Fibroblast of lung (primary cell): ENCODE measurements around the gene PIK3C3.

Experiments
- CTCF ChIP-seq, 2 donors: IDR thresholded peaks in 1 of 2; conservative IDR thresholded peaks in 1 of 2; 1 replicate in 1 of 2; 2 replicates in 1 of 2; pipeline ENCODE4 v1.5.1; 2011 to 2012; ENCODE audit warnings: low read length in 2 of 2, control low read depth in 1 of 2, inconsistent platforms in 1 of 2, low read depth in 1 of 2, mild to moderate bottlenecking in 1 of 2
- EZH2 ChIP-seq: IDR thresholded peaks from 2 replicates; pipeline ENCODE4 v1.5.1; 2012; ENCODE audit warnings: low read length, control low read depth, mild to moderate bottlenecking; ENCODE audit errors: missing control alignments

- TF ChIP-seq CTCF (conservative IDR thresholded peaks at IDR 0.05 in 1 of 2, IDR thresholded peaks at IDR 0.05 in 1 of 2; ENCODE audit: low read depth in 1 of 2, low read length in 2 of 2): no peak
- TF ChIP-seq EZH2: no peak
Observed at GRCh38 chr18:41985914-41986313, 30.9 kb downstream of the PIK3C3 start.
